ENCODE measurements around the gene CALN1.
"Not testable (repeated sequence)": the region's sequence is repeated elsewhere in the genome, so short reads cannot be mapped to it uniquely, and the experiment has no call there.

The CALN1 gene

GRCh38 chr7:72078856-72079255 is 333.3 kb downstream of the CALN1 start:
- no peak overlapping the region for H3K4me3 ChIP-seq (replicated peaks in 1 of 2; ENCODE audit: low read depth in 2 of 2, low read length in 2 of 2)
- no peak for DNase-seq (ENCODE audit: low read depth in 2 of 2)
- TF ChIP-seq, protein P1, sequence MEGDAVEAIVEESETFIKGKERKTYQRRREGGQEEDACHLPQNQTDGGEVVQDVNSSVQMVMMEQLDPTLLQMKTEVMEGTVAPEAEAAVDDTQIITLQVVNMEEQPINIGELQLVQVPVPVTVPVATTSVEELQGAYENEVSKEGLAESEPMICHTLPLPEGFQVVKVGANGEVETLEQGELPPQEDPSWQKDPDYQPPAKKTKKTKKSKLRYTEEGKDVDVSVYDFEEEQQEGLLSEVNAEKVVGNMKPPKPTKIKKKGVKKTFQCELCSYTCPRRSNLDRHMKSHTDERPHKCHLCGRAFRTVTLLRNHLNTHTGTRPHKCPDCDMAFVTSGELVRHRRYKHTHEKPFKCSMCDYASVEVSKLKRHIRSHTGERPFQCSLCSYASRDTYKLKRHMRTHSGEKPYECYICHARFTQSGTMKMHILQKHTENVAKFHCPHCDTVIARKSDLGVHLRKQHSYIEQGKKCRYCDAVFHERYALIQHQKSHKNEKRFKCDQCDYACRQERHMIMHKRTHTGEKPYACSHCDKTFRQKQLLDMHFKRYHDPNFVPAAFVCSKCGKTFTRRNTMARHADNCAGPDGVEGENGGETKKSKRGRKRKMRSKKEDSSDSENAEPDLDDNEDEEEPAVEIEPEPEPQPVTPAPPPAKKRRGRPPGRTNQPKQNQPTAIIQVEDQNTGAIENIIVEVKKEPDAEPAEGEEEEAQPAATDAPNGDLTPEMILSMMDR (IDR thresholded peaks at IDR 0.05; ENCODE audit: low read depth, low read length), result no peak

DNA sequence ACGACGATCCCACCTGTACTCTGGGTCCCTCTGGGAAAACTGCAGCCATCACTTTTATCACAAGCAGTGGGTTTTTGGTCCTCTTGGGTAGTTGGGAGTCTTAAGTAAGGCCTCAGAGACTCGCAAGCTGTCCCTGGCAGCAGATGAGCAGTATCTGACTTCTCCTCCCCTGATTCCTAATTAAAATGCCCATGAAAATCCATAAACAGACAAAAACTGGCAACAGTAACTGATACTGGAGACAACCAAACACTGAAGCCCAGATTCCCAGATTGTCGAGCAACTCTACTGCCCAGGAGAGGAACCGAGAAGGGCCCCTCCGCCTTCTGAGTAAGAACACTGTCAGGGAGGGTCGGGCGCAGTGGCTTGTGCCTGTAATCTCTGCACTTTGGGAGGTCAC is 333.8 kb downstream of the CALN1 start:
- TF ChIP-seq, protein P1 (IDR thresholded peaks at IDR 0.05; ENCODE audit: low read depth, low read length), result no peak

DNA sequence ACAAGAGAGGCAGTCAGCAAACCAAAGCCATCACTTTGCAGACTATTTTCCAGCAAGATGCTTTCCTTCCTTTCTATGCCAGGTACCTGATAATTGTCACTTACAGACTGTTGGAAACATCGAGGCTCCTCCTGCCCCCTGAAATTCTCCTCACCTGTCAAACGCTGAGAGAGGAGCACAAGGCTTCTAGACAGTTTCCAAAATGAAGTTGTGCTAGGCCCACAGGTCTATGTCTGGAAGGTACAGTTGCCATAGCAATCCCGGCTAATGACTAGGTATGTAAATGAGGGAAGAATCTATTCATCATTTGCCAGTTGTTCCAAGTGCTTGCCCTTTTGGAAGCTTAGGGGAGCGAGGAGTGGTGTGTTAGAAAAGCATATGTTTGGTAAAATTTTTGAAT is 334.4 kb downstream of the CALN1 start:
- TF ChIP-seq, protein P1 (IDR thresholded peaks at IDR 0.05; ENCODE audit: low read depth, low read length), result no peak

More for the DNA sequence above, 333.8 kb downstream of the CALN1 start:
- no peak for DNase-seq (ENCODE audit: low read depth in 2 of 2)
- no peak overlapping the region for H3K4me3 ChIP-seq (replicated peaks in 1 of 2; ENCODE audit: low read depth in 2 of 2, low read length in 2 of 2)

DNA sequence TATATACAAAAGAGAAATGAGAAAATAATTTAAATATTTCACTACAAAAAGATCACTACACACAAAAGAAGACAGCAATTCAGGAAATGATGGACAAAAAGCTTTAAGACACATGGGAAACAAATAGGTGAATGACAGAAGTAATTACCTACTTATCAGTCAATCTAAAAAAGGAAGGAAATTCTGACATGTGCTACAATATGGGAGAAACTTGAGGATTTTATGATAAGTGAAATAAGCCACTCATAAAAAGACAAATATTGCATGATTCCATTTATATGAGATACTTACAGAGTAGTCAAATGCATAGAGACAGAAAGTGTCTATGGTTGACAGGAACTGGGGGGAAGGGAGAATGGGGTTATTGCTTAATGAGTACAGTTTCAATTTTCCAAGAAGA is 339.2 kb downstream of the CALN1 start:
- DNase-seq (ENCODE audit: low read depth in 2 of 2), result no peak
- TF ChIP-seq, protein P1 (IDR thresholded peaks at IDR 0.05; ENCODE audit: low read depth, low read length), result no peak
- H3K4me3 ChIP-seq (replicated peaks in 1 of 2; ENCODE audit: low read depth in 2 of 2, low read length in 2 of 2), result no peak overlapping the region

More for the DNA sequence above, 334.4 kb downstream of the CALN1 start:
- no peak overlapping the region for H3K4me3 ChIP-seq (replicated peaks in 1 of 2; ENCODE audit: low read depth in 2 of 2, low read length in 2 of 2)
- DNase-seq (ENCODE audit: low read depth in 2 of 2), result no peak

- no peak for DNase-seq (ENCODE audit: low read depth in 2 of 2)
- TF ChIP-seq, protein P1 (IDR thresholded peaks at IDR 0.05; ENCODE audit: low read depth, low read length), result no peak
- no peak overlapping the region for H3K4me3 ChIP-seq (replicated peaks in 1 of 2; ENCODE audit: low read depth in 2 of 2, low read length in 2 of 2)
Observed at GRCh38 chr7:72069263-72069662, 342.9 kb downstream of the CALN1 start.

GRCh38 chr7:72065764-72066163 is 346.4 kb downstream of the CALN1 start:
- not testable (repeated sequence) for H3K4me3 ChIP-seq (replicated peaks in 1 of 2; ENCODE audit: low read depth in 2 of 2, low read length in 2 of 2); DNase-seq (ENCODE audit: low read depth in 2 of 2)

DNA sequence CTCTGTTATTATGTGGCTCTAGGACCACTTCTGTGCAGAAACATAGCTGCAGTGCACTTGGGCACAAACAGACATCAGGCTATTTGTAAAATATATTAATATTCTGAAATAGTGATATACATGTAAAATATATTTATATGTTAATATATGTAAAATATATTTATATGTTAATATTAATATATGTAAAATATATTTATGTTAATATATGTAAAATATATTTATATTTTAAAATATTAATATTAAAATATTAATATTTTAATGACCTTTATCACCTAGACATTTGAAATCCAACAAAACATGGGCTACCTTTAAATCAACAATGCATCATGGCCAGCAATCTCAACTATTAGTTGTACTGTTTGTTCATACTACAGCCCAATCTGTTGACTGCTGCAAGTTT is 347.2 kb downstream of the CALN1 start:
- TF ChIP-seq, protein P1 (IDR thresholded peaks at IDR 0.05; ENCODE audit: low read depth, low read length), result no peak
- no peak for DNase-seq (ENCODE audit: low read depth in 2 of 2)
- H3K4me3 ChIP-seq (replicated peaks in 1 of 2; ENCODE audit: low read depth in 2 of 2, low read length in 2 of 2), result no peak overlapping the region
